ENCODE results near the gene RINT1.

RINT1 gene

GRCh38 chr7:105610165-105610930, 78.3 kb downstream of the RINT1 start:
- no peaks in the 10 kb centered on the region for H4K20me1 ChIP-seq (ENCODE audit: insufficient read depth, low read length)
- TF ChIP-seq CTCF (IDR thresholded peaks at IDR 0.05; ENCODE audit: low read depth, low read length) (no peak), EZH2phosphoT487 (IDR thresholded peaks at IDR 0.05; ENCODE audit: low read depth) (no peak)
- H3K27me3 ChIP-seq (ENCODE audit: low read depth, low read length) = peaks cover 5% of the 10 kb centered on the region; the same call in 1 of the 2 replicates
- no peak overlapping the region for H3K4me2 ChIP-seq (ENCODE audit: low read length)
- no peaks in the 10 kb centered on the region for H3K36me3 ChIP-seq (replicated peaks; ENCODE audit: low read depth, low read length)
- H3K9me3 ChIP-seq (ENCODE audit: insufficient read depth, low read length) = no peaks in the 10 kb centered on the region
- no peak overlapping the region for H3K27ac ChIP-seq (ENCODE audit: low read length)
- no peak overlapping the region for H3K4me3 ChIP-seq (ENCODE audit: low read length)
- H3K79me2 ChIP-seq (ENCODE audit: low read length) = no peaks in the 10 kb centered on the region
- H3K4me1 ChIP-seq (ENCODE audit: low read length) = no peaks in the 10 kb centered on the region
- no peak overlapping the region for H2AFZ ChIP-seq (ENCODE audit: low read depth, low read length)
- H3K9ac ChIP-seq (ENCODE audit: low read length) = no peak overlapping the region

GRCh38 chr7:105611856-105612775, 80.1 kb downstream of the RINT1 start:
- no peaks in the 10 kb centered on the region for H4K20me1 ChIP-seq (ENCODE audit: insufficient read depth, low read length)
- no peaks in the 10 kb centered on the region for H3K79me2 ChIP-seq (ENCODE audit: low read length)
- H3K36me3 ChIP-seq (replicated peaks; ENCODE audit: low read depth, low read length) = no peaks in the 10 kb centered on the region
- no peaks in the 10 kb centered on the region; the same call in 1 of the 2 replicates for H3K27me3 ChIP-seq (ENCODE audit: low read depth, low read length)
- no peak overlapping the region for H3K4me3 ChIP-seq (ENCODE audit: low read length)
- no peak overlapping the region for H2AFZ ChIP-seq (ENCODE audit: low read depth, low read length)
- H3K4me2 ChIP-seq (ENCODE audit: low read length) = no peak overlapping the region
- TF ChIP-seq CTCF (IDR thresholded peaks at IDR 0.05; ENCODE audit: low read depth, low read length) (no peak), EZH2phosphoT487 (IDR thresholded peaks at IDR 0.05; ENCODE audit: low read depth) (no peak)
- no peaks in the 10 kb centered on the region for H3K4me1 ChIP-seq (ENCODE audit: low read length)
- H3K9me3 ChIP-seq (ENCODE audit: insufficient read depth, low read length) = no peaks in the 10 kb centered on the region
- H3K27ac ChIP-seq (ENCODE audit: low read length) = no peak overlapping the region
- no peak overlapping the region for H3K9ac ChIP-seq (ENCODE audit: low read length)

- Histone ChIP-seq H3K9ac (ENCODE audit: low read length) (no peak overlapping the region), H3K4me1 (ENCODE audit: low read length) (no peaks in the 10 kb centered on the region), H3K27me3 (ENCODE audit: low read depth, low read length) (no peaks in the 10 kb centered on the region), H2AFZ (ENCODE audit: low read depth, low read length) (no peak overlapping the region), H3K4me3 (ENCODE audit: low read length) (no peak overlapping the region), H3K36me3 (replicated peaks; ENCODE audit: low read depth, low read length) (no peaks in the 10 kb centered on the region), H4K20me1 (ENCODE audit: insufficient read depth, low read length) (no peaks in the 10 kb centered on the region), H3K9me3 (ENCODE audit: insufficient read depth, low read length) (no peaks in the 10 kb centered on the region), H3K79me2 (ENCODE audit: low read length) (no peaks in the 10 kb centered on the region), H3K27ac (ENCODE audit: low read length) (no peak overlapping the region), H3K4me2 (ENCODE audit: low read length) (no peak overlapping the region)
- TF ChIP-seq CTCF (IDR thresholded peaks at IDR 0.05; ENCODE audit: low read depth, low read length) = no peak
Observed at GRCh38 chr7:105612806-105613205, 80.8 kb downstream of the RINT1 start.
